Testis (tissue), 2 donors: ENCODE results near the gene DDX25.

Experiments used
- POLR2A ChIP-seq: fragments of 450-650 bp; IDR thresholded peaks from one replicate; pipeline ENCODE4 v1.6.1; 2017; ENCODE audit warnings: antibody characterized with exemption, mild to moderate bottlenecking, moderate library complexity
- TF ChIP-seq, protein P1 (sequence below), 3 experiments: fragments of 450-650 bp in 2 of 3; fragments of 200-600 bp in 1 of 3; sonication (generic) in 1 of 3; IDR thresholded peaks; one replicate each; pipeline ENCODE4 v1.5.1; 2016 to 2019; ENCODE audit warnings: antibody characterized with exemption in 3 of 3, mild to moderate bottlenecking in 2 of 3, moderate library complexity in 1 of 3

GRCh38 chr11:125952973-125953372 lies 48.7 kb downstream of the DDX25 start:
- TF ChIP-seq, protein P1, sequence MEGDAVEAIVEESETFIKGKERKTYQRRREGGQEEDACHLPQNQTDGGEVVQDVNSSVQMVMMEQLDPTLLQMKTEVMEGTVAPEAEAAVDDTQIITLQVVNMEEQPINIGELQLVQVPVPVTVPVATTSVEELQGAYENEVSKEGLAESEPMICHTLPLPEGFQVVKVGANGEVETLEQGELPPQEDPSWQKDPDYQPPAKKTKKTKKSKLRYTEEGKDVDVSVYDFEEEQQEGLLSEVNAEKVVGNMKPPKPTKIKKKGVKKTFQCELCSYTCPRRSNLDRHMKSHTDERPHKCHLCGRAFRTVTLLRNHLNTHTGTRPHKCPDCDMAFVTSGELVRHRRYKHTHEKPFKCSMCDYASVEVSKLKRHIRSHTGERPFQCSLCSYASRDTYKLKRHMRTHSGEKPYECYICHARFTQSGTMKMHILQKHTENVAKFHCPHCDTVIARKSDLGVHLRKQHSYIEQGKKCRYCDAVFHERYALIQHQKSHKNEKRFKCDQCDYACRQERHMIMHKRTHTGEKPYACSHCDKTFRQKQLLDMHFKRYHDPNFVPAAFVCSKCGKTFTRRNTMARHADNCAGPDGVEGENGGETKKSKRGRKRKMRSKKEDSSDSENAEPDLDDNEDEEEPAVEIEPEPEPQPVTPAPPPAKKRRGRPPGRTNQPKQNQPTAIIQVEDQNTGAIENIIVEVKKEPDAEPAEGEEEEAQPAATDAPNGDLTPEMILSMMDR (IDR thresholded peaks at IDR 0.05): no peak
- no peak for TF ChIP-seq POLR2A
